ENCODE data around the gene ACOXL.

Gene ACOXL

DNA sequence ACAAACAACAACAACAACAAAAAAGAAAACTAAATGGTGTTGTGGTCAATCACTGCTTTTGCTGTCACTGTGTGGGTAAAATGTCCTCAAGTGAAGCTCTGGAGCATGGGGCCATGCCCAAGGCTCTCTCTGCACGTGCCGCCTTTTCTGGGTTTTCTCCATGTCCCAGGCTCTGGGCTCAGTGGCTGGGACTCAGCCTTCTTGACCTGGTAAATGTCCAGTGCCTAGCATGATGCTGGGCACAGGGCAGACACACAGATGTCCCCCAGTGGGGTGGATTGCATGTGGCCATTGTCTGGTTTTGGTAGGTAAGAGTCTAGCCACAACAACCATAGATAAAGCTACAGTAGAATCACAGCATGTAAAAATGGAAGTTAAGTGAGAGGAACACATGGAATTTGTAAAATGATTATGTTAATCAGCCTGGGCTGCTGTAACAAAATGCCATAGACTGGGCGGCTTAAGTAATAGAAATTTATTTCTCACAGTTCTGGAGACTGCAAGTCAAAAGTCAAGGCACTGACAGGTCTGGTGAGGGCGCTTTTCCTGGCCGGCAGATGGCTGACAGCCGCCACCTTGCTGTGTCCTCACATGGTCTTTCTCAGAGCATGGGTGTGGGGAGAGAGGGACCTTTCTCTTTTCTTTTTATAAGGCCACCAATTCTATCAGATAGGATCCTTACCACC is 174.4 kb downstream of the ACOXL start:
- no peak for DNase-seq

DNA sequence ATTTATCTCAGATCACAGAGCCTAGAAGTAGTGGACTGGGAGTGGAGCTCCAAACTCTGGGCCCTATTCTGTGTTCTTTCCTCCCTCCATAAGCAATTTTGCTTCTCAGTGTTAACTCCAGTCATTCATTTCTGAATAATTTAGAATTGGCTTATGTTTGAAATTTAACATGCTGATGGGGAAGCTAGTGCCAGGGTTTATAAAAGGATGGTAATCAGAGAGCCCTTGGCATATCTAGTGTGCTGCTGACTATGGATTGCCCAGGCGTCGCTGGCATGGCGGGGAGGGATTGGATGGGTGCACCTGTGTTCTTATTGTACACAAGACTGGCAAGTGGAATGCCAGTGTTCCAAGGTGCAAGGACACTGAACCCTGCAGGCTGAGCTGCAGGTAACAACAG is 177.1 kb downstream of the ACOXL start:
- DNase-seq = no peak

DNA sequence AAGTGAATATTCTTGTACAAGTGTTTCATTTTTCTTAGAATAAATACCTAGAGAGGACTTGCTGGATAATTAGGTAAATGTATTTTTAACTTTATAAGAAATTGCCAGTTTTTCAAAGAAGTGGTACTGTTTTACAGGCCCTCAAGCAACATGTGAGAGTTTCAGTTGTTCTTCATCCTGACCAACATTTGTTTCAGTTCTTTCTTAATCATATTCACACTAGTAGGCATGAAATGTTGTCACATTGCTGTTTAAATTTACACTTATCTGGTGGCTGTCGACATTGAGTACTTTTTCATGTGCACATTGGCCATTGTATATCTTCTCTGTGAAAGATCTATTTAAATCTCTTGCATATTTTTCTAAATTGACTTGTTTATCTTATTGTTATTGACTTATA is 178.1 kb downstream of the ACOXL start:
- DNase-seq = no peak

DNA sequence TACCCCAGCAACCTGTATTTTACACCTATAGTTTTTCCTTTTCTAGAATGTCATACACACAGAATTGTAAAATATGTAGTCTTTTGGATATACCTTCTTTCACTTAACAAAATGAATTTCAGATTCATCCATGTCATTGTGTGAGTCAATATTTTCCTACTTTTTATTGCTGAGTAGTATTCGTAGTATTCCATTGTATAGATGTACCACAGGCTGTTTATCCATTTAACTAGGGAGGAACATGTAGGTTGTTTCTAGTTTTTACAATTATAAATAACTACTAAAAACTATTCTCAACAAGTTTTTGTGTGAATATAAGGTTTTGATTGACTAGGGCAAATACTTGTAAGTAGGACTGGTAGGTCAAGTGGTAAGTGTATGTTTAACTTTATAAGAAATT is 187.4 kb downstream of the ACOXL start:
- DNase-seq = no peak

DNA sequence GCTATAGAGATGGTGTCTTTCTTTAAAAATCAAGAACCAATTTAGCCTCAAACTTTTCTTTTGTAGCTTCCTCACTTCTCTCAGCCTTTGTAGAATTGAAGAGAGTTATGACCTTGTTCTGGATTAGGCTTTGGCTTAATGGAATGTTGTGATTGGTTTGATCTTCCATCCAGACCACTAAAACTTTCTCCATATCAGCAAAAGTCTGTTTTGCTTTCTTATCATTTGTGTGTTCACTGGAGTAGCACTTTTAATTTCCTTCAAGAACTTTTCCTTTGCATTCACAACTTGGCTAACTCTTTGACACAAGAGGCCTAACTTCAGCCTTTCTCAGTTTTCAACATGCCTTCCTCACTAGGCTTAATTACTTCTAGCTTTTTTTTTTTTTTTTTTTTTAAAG is 193.1 kb downstream of the ACOXL start:
- no peak for DNase-seq

DNA sequence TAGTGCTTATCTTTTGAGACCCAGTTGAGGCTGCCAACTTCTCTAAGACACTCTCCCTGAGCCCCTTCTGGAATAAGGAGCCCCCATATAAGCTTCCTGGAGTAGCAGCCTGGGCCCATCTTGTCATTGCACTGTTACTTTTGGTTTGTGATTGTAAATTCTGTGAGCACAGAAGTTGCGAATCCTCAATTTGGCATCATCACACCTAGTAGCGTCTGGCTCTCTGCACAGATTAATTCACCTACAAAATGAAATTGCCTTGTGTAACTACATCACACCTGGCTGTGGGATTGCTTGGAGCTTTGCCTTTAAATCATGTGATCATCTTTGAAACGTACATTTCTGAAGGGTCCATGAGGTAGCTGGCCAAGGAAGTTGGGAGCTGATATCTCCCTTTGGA is 195.2 kb downstream of the ACOXL start:
- no peak for DNase-seq

DNA sequence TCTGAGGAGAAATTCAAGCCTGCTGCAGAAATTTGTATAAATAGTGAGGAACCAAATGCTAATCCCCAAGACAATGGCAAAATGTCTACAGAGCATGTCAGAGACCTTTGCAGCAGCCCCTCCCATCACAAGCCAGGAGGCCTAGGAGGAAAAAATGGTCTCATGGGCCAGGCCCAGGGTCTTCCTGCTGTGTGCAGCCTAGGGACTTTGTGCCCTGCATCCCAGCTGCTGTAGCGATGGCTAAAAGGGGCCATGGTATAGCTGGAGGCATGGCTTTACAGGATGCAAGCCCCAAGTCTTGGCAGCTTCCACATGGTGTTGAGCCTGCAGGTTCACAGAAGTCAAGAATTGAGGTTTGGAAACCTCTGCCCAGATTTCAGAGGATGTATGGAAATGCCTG is 197.2 kb downstream of the ACOXL start:
- DNase-seq = no peak

DNA sequence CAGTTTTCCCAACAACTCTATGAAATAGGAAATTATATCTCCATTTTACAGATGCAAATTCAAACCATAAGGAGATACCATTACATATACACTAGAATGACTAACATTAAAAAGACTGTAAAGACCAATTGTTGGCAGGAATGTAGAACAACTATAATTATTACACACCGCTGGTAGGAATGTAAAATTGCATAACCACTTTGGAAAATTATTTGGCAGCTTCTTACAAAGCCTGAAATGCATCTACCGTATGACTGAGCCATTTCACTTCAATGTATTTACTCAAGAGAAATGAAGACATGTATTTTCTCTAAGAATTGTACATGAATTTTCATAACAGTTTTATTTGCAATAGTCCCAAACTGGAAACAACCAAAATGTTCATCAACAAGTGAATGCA is 199.3 kb downstream of the ACOXL start:
- no peak for DNase-seq

DNA sequence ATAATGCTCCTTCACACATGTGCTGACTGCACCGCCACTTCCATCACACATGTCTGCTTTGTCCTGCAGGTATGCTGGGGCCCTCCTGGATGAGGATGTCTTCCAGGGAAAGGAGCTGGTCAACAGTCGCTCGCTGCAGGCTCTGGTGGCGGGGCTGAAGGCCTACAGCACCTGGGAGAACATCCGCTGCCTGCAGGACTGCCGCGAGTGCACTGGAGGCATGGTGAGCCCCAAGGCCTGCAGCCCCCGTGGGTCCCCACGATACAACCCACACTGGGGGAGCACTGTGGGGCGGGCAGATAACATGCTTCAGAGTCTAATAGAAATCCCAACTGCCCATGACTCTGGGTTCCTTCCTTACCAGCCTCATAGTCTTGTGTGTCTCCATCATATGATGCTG is 201.0 kb downstream of the ACOXL start:
- DNase-seq = no peak

DNA sequence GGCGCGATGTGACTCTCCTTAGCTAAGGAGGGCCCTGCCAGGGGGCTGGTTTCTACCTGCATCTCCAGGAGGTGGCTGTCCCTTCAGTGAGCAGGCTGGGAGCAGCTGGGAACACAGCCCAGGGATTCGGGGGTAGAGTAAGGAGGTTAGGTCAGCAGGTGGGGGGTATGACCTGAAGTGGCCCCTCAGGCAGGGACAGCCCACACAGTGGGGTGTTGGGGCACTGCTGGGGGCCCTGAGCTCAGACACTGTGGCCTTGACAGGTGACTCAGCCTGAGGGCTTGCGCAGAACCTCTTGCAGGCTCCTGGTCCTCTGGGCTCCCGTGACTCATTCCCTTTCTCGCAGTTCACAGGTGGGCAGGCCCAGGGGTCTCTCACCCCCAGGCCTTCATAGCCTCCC is 202.6 kb downstream of the ACOXL start:
- no peak for DNase-seq

DNA sequence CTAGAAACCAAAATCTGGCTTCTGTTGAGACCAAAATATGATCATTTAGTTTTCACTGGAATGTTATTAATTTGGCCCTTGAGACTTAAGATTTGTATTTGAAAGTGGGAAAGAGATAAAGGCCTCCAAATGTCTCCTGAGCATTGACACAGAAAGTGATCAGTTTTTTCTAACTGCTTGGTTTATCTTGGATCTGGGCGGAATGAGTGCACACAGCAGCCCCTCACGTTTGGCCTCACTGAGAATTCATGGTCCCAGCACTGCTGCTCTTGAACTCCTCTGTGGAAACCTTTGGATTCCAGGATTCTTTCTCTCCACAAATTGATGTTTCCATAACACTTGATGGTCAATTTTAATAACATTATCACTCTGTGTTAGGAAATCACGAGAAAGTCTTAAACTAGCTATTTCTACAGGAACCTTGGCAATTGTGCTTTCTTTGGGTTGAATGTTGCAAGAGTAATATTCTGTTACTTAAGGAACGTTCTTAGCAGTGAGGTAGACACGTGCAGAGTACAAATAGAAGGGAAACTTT is 208.1 kb downstream of the ACOXL start:
- no peak for DNase-seq

DNA sequence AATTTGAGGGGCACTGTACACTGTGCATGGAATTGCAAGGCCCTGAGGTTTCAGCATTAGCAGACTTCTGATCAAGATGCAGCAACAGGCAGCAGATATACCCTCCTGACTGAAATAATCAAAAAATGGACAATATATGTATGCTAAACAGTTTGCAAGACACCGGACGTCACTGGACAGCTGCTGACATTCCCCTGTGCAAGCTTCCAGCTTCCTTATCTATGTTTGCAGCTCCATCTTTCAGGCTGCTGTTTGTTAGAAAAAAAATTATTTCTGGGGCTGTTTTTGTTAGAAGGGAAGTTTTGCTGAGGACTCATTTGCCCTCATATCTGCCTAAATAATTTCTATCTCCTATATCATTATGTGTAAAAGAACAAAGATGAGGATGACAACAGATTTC is 208.9 kb downstream of the ACOXL start:
- no peak for DNase-seq

DNA sequence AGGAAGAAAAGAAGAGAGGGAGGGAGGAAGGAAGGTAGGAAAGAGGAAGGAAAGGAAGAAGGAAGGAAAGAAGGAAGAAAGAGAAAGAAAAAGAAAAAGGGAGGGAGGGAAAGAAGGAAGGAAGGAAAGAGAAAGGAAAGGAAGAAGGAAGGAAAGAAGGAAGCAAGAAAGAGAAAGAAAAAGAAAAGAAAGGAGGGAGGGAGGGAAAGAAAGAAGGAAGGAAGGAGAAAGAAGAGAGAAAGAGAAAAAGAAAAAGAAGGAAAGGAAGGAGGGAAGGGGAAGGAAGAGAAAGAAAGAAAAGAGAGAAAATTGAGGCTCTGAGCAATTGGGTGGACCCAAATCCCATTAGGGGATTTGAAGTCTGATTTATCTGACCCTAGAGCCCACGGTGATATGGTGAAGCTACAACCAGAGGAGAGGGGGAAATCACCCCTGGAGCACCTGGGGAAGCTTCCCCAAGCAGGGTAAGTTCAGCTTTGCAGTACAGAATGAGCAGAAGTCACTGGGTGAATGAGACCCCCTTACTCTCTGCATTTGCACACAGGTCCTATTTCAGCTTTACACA is 210.8 kb downstream of the ACOXL start:
- DNase-seq = no peak

DNA sequence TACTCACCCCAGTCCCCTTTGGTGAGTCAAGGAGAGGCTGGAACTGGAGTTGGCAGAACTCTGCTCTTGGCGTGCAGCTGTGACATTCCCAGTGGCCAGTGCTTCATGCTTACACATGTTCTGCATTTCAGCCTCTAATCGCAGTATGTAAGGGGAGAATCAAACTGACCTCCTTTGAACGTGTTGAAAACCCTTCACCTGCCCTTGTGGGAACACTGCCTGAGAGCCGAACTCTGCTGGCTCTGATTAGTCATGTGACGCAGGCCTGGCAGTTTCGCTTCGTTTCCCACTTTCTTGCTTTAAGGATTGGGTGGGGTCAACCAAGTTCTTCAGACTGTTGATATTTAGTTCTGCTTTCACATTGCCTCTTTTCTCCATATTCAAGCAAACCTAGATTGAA is 214.5 kb downstream of the ACOXL start:
- DNase-seq = no peak

DNA sequence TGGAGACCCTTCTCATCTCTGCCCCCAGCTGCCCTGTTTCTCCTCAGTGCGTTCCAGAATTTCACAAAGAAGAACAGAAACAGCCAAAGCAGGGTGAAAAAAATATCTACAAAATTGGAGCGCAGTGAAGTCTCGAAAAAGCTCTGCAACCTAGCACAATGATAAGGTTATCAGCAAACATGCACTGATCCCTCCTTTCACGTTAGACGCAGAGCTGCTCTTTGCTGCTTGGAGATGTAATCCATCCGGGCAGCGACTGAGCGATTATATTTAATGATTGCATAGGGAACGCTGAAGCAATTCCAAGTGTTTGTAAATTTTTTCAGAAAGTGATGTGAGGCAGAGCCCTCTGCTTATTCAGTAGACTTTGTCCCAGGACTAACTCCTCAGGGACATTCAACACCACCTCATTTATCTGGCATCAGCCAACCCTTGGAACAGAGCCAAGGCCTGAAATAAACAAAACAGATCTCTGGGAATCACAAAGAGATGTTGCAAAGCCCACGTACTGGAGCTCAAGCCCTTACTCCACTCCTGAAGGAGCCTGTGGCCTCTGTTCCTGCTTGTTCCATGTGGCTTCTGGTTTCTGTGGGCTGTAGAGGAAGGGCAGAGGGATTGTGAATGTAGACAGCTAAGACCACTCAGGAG is 215.8 kb downstream of the ACOXL start:
- no peak for DNase-seq

DNA sequence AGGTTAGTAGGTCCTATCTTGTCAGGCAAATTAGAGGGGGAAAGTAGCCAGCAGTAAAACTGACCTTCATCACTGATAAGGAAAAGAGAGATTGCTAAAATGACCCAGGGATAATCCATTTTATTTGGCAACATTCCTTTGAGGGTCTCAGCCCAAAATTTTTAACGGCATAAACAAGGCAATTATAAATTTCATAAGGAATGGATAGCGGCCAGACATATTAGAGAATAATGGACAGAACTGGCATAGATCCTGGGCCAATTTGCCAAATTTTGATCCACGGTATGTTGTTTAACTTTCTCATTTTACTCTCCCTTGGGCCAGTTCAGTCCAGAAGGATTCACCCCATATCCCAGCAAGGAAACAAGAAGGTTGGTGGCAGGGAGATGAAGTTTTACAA is 217.9 kb downstream of the ACOXL start:
- no peak for DNase-seq

DNA sequence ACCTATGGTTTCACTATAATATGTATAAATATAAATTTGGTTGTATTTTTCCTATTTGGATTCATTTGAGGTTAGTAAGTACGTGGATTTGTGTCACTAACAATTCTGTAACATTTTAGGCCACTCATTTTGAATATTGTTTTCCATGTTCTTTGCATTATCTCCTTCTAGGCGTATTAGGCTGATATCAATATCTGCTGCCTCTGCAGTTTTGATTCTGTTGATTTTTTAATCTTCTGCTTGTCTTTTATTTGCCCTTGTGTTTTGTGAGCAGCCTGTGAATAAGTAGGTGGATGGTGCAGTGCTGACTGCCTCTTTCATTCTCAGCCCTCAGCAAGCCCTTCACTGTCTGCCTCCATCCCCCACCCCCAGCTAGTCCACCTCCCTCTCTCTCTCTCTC is 222.7 kb downstream of the ACOXL start:
- no peak for DNase-seq

DNA sequence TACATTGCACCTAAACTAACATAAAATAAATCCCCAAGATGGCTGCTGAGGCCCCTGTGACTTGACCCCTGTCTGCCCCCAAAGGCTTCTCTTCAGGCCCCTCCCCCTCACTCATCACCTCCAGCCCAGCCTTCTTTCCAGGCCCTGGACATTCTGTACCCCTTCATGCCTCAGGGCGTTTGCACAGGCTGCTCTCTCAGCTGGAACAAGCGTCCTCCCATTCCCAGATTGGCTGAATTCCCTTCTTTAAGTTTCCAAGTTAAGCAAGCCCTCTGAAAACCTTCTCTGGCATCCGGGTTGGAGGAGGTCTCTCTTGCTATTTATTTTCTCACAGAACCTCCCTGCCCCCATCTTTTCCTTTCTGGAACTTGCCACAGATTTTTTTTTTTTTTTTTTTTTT is 223.2 kb downstream of the ACOXL start:
- DNase-seq = no peak

DNA sequence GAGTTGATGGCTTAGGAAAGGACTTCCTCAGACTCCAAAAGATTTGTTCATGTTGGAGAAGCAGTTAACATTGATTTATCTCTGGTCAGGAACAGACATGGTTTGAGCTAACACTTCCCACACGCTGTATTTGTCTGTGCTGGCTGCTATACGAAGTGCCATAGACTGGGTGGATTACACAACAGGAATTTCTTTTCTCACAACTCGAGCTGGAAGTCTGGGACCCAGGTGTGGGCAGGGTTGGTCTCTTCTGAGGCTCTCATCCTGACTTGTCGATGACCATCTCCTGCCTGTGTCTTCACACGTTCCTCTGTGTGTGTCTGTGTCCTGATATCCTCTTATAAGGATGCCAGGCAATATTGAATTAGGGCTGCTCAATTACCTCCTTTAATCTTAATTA is 224.9 kb downstream of the ACOXL start:
- DNase-seq = peak in 6 of 58 donors; percentile 2 to 21 (median 10)

DNA sequence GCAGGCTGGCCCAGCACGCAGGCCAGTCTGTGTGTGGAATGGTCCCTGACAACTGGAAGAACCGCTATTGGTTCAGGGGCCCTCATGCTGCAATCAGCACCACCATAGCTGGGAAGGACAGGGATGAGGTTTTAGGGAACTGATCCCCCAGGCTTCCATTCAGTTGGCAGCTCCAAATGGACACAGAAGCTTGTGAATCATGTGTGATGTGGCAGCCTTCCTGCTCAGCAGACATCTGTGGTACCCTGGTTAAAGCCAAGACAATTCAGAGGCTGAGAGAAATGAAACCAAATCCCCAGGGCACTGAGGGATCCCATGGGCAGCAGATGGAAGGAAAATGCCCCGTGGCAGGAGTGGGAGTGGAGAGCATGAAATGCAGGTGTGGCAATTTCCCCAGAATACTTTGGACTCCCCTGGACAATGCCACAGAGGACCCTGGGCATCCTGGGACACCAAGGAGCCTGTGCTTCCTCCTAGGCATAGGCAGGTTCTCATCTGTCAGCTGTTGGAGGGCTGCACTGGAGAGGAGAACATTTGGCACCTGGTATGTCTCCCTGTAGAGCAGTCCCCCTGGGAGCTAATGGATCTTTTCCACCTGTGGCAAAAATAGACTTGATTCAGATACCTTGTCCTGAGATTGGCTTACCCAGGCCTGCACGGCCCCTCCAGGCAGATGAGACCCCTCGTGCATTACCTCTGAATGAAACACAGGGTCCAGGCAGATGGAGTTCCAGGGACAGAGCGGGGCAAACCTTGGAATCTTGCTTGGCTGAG is 226.2 kb downstream of the ACOXL start:
- peak in 7 of 58 donors; percentile 2 to 23 (median 4) for DNase-seq

DNA sequence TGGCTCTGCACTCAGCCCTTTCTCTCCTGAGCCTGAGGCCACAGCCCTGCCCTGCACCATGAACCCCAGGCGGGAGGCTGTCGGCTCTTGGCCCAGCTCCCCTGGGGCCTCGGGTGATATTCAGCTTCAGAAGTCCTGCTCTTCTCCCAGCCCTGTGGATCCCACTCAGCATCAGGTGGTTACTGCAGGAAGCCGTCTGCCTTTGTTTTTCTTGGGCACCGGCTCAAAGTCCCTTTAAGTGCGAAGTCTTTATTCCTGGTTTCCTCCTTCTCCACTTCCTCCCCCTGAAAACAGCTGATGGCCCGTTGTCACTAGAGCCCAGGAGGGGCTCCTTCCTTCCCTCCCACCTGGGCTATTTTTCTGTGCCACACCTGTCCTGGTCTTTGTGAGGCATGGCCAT is 226.8 kb downstream of the ACOXL start:
- no peak for DNase-seq

DNA sequence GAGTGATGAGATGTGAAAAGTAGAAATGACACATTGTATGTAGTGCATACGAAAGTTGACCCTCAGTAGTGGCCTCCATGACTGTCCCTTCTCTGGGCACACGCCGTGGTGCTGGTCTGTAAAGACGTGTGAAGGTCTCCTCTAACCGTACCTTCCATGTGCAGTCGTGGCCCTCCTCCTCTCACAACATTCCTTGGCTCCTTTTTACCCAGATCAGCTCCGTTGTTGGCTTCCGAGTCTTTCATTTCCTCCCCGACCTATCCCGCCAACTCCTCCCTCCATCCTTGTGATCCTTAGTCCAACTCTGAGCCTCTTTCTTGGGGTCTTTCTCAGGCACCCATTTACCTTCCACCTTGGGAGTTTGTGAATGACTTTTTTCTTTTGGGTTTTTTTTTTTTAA is 227.9 kb downstream of the ACOXL start:
- no peak for DNase-seq
